Endothelial cell of umbilical vein (primary cell): ENCODE results near the gene AMD1.

Experiments used
- EZH2 ChIP-seq: IDR thresholded peaks from 2 replicates; pipeline ENCODE4 v1.6.1; 2012; ENCODE audit warnings: borderline replicate concordance, low read depth, mild to moderate bottlenecking, moderate library complexity, low read length, inconsistent platforms; ENCODE audit not compliant: severe bottlenecking
- FOS ChIP-seq: IDR thresholded peaks from 2 replicates; pipeline ENCODE4 v1.6.1; 2011; ENCODE audit warnings: mild to moderate bottlenecking, low read length, moderate library complexity, borderline replicate concordance; ENCODE audit not compliant: insufficient read depth
- TF ChIP-seq, protein P1 (sequence below), 2 donors: IDR thresholded peaks; 1 replicate in 1 of 2; 2 replicates in 1 of 2; pipeline ENCODE4 v1.5.1; 2011; ENCODE audit warnings: low read length in 2 of 2, mild to moderate bottlenecking in 2 of 2, moderate library complexity in 2 of 2, control low read depth in 1 of 2, inconsistent platforms in 1 of 2, low read depth in 1 of 2; ENCODE audit not compliant: insufficient read depth in 1 of 2; ENCODE audit errors: extremely low read depth in 1 of 2

DNA sequence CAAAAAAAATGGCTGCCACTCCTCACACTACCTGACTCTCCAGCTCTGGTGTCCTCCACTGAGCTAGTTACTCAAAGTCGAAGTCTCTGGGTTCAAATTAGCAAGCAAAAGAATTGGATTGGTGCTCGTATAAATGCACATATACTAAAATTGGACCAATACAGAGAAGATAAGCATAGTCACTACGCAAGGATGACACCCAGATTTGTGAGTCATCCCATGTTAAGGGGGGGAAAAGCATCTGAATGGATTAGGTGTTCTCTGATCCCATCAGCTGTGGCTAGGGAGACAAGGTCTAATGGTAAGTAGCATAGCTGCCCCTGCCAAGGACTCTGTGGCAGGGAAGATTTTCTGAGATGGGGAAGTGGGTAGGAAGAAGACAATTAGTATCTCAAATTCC lies 18.3 kb upstream of the AMD1 start:
- TF ChIP-seq, protein P1, sequence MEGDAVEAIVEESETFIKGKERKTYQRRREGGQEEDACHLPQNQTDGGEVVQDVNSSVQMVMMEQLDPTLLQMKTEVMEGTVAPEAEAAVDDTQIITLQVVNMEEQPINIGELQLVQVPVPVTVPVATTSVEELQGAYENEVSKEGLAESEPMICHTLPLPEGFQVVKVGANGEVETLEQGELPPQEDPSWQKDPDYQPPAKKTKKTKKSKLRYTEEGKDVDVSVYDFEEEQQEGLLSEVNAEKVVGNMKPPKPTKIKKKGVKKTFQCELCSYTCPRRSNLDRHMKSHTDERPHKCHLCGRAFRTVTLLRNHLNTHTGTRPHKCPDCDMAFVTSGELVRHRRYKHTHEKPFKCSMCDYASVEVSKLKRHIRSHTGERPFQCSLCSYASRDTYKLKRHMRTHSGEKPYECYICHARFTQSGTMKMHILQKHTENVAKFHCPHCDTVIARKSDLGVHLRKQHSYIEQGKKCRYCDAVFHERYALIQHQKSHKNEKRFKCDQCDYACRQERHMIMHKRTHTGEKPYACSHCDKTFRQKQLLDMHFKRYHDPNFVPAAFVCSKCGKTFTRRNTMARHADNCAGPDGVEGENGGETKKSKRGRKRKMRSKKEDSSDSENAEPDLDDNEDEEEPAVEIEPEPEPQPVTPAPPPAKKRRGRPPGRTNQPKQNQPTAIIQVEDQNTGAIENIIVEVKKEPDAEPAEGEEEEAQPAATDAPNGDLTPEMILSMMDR (IDR thresholded peaks at IDR 0.05; ENCODE audit: extremely low read depth in 1 of 2, insufficient read depth in 1 of 2, low read depth in 1 of 2, low read length in 2 of 2), result no peak
- TF ChIP-seq EZH2 (no peak), FOS (no peak)
